ENCODE measurements around the gene PPP1R14C.

The PPP1R14C gene

GRCh38 chr6:150298030-150298380 is 155.2 kb downstream of the PPP1R14C start:
- DNase-seq (ENCODE audit: low spot score in 2 of 2), result no peak
- Histone ChIP-seq H3K4me3 (no peak overlapping the region), H3K4me1 (no peaks in the 10 kb centered on the region), H3K9me3 (peaks cover 3% of the 10 kb centered on the region; the same call in 1 of the 2 replicates), H3K36me3 (replicated peaks) (no peaks in the 10 kb centered on the region; the same call in 1 of the 2 replicates), H3K27me3 (ENCODE audit: low read depth) (no peaks in the 10 kb centered on the region; the same call in 1 of the 2 replicates)
- in situ Hi-C loops (cut with MboI; ENCODE audit: low sequenced_read_pairs), result no loop called here

GRCh38 chr6:150298676-150299075 is 155.8 kb downstream of the PPP1R14C start:
- H3K4me1 ChIP-seq, result no peaks in the 10 kb centered on the region
- in situ Hi-C loops (cut with MboI; ENCODE audit: low sequenced_read_pairs), result no loop called here
- H3K36me3 ChIP-seq (replicated peaks), result no peaks in the 10 kb centered on the region; the same call in 1 of the 2 replicates
- H3K9me3 ChIP-seq, result peaks cover 3% of the 10 kb centered on the region; the same call in 1 of the 2 replicates
- H3K27me3 ChIP-seq (ENCODE audit: low read depth), result no peaks in the 10 kb centered on the region; the same call in 1 of the 2 replicates
- H3K4me3 ChIP-seq, result no peak overlapping the region
- DNase-seq (ENCODE audit: low spot score in 2 of 2), result no peak
